Measurements from ENCODE around the gene CNGA3.
"Not testable (repeated sequence)": the region's sequence is repeated elsewhere in the genome, so short reads cannot be mapped to it uniquely, and the experiment has no call there.

Gene CNGA3

DNA sequence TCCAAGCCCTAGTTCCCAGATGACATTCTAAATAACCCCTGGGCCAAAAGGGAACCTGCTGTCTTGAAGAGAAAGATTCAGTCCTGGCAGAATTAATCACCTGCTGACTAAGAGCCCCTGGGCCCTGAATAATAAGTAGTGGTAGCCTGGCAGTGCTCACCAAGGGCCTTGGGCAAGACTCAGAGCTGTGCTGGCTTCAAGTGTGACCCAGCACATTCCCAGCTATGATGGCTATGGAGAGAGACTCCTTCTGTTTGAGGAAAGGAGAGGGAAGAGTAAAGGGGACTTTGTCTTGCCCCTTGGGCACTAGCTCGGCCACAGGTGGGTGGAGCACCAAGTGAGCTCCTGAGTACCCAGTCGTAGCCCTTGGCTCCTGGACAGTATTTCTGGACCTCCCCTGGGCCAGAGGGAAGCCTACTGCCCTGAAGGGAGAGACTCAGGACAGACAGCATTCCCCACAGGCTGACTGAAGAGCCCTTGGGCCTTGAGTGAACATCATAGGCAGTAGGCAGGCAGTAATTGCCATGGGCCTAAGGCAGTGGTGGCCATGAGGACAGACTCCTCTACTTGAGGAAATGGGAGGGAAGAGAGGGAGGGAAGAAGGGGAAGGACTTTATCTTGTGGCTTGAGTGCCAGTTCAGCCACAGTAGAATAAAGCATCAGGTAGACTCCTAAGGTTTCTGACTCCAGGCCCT lies 58.4 kb downstream of the CNGA3 start:
- DNase-seq: no peak

DNA sequence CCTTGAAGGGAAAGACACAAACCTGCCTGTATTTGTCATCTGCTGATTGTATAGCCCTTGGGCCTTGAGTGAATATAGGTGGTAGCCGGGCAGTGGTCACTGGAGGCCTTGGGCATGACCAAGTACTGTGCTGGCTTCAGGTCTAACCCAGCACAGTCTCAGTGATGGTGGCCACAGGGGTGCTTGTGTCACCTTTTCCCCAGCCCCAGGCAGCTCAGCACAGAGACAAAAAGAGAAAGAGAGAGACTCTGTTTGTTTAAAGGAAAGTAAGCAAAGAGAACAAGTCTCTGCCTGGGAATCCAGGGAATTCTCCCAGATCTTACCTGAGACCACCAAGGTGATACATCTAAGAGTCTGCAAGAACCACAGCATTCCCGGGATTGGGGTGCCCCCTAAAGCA lies 59.0 kb downstream of the CNGA3 start:
- no peak for DNase-seq

DNA sequence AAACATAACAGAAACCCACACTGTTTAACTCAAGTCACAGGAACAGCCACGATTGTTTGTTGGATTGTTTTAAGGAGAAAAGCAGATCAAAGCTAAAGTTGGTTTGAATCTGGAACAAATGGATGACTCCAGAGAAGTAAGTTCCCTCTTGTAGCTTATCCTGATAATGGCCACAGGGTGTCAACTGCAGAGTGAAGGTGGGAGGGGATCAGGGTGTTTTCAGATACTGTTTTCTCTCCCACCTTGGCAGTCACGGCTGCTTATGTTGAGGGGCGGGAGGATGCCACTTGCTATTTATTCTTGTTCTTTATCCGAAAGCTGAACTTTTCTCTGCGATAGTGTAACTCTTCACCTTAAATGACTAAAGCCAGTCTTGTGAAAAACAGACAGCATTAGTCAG lies 61.9 kb downstream of the CNGA3 start:
- no peak for DNase-seq

GRCh38 chr2:98412751-98413458 lies 66.6 kb downstream of the CNGA3 start:
- peak; percentile 61 for DNase-seq

DNA sequence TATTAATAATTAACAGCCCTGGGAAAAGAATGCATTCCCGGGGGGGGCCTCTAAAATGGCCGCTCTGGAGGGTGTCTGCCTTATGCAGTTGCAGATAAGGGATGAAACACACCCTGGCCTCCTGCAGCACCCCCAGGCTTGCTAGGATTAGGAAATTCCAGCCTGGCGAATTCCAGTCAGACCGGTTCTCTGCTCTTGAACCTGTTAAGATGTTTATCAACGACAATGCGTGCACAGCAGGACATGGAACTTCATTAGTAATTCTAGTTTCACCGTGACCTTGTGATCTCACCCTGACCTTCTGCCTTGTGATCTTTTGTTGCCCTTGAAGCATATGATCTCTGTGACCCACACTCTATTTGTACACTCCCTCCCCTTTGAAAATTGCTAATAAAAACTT lies 68.0 kb downstream of the CNGA3 start:
- not testable (repeated sequence) for DNase-seq

- not testable (repeated sequence) for DNase-seq
These were observed 69.5 kb downstream of the CNGA3 start for GRCh38 chr2:98415719-98416248.

GRCh38 chr2:98416383-98417159 lies 70.3 kb downstream of the CNGA3 start:
- DNase-seq: no peak

- no peak for DNase-seq
These were observed 73.3 kb downstream of the CNGA3 start for GRCh38 chr2:98419544-98419943.

DNA sequence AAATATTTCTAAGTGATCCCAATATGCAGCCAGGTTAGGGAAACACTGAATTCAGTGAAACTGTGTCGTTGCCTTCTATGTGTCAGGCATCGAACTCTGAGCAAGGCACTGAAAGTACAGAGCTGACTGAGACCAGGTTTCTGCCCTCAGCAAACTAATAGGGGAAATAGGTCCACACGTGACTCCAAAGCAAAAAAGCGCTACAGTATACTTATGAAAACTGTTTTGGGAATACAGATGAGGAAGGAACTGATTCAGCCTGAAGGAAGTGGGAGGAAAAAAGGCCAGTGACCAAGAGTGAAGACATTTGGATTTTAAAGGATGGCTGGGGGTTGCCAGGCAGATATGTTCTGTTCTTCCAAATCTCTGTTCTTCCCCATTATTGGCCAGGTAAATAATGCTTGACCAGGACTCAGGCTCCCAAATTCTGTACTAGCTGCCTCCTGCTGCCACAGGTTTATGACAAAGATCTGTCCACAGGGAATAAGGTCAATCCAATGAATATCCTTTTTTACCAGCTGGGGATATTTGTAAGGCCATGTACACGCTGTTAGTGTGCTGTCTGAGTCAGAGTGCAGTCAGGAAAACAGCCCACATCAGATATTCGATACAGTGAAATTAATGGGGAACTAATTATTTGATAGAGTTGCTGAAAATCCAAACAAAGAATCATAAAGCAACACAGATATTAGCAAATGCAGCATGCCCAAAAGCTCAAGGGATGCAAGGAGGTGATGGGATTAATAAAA lies 73.9 kb downstream of the CNGA3 start:
- DNase-seq: no peak

DNA sequence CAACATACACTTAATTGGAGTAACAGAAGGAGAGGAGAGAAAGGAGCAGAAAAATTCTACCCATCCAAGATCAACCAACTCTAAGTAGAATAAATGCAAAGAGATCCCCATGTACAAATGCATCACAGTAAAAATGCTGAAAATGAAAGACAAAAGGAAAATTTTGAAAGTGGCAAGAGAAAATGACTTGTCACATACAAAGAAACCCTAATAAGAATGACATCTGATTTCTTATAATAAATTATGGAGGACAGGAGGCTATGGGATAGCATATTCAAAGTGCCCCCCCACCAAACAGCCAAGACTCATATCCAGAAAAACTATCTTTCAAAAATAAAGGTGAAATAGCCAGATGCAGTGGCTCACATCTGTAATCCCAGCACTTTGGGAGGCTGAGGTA lies 76.2 kb downstream of the CNGA3 start:
- DNase-seq: no peak

GRCh38 chr2:98426771-98427170 lies 80.5 kb downstream of the CNGA3 start:
- DNase-seq: no peak

DNA sequence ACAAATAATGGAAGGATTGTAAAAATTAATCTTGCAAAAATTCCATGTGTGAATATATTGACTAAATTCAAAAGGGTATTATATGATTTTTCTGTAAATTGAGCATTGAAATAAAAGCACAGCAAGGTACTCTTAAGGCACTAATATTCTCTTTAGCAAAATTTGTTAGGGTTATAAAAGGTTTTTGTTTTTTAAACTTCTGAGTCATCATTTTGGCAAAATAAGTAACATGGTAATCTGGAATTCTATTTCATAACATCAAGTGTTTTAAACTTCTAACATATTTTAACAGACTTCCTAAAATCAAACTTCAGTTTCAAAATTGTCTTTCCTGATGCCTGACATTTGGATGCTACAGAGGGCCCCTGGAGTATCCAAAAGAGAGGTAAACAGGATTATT lies 85.9 kb downstream of the CNGA3 start:
- DNase-seq: no peak

DNA sequence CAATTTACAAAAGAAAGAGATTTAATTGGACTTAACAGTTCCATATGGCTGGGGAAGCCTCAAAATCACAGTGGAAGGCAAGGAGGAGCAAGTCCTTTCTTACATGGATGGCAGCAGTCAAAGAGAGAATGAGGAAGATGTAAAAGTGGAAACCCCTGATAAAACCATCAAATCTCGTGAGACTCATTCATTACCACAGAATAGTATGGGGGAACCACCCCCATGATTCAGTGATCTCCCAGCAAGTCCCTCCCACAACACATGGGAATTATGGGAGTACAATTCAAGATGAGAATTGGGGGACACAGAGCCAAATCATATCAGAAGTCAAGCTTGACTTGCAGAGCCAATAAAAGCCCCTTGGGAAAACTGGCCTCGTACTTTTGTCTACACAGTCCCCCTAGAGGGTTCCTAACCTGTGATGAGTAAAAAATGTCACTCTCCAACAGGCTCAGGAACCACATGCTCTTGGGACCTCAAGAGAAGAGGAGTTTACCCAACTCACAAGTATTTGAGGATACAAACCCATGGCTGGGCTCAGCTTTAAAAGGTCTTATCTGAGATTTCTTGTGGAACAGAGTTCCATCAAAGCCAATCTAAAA lies 87.2 kb downstream of the CNGA3 start:
- DNase-seq: no peak

- no peak for DNase-seq
These were observed 88.2 kb downstream of the CNGA3 start for GRCh38 chr2:98434492-98434891.

GRCh38 chr2:98435670-98436069 lies 89.4 kb downstream of the CNGA3 start:
- DNase-seq: not testable (repeated sequence)

DNA sequence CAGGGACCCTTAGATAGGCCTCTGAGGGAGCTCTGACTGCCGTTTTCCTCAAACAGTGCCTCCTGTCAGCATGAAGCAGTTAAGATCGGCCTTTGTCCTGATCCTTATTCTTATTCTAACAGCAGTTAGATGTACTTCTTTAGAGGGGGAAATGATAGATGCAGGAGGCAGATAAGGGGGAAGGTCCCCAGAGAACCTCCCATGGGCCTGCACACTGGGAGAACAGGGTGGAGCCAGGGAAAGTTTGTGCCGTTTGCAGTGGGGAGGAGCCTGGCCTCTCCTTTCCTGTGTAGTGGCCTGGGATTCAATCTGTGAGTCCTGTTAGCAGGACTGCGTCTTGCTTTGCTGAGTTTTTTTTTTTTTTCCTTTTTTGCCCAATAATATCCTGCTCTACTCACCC lies 90.5 kb downstream of the CNGA3 start:
- DNase-seq: no peak

DNA sequence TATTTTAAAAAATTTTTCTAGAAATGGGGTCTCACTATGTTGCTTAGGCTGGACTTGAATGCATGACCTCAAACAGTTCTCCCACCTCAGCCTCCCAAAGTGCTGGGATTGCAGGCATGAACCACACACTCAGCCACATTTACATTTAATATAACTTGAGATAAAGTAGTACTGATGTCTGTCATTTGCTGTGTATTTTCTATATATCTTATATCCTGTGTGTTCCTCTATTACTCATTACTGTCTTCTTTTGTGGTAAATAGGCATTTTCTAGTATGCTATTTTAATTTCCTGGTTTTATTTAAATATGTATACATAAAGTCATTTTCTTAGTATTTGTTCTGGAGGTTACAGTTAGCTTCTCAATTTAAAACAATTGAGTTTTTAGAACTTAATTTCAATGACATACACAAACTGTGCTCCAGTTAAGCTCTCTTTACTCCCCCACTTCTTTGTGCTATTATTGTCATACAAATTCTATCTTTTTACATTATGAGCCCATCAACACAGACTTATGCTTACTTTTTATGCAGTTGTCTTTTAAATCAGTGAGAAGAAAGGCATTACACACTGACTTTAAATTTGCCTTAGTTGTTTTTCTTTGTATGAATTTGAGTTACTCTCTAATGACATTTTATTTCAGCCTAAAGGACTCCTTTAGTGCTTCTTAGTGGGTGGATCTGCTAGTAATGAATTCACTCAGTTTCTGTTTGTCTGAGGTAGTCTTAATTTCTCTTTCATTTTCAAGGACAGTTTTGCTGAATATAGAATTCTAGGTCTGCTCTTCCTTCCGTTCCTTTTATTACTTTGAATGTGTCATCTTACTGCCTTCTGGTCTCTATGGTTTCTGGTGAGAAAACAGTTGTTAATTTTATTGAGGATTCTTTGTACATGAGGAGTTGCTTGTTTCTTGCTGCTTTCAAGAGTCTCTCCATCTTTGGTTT lies 92.2 kb downstream of the CNGA3 start:
- DNase-seq: no peak

DNA sequence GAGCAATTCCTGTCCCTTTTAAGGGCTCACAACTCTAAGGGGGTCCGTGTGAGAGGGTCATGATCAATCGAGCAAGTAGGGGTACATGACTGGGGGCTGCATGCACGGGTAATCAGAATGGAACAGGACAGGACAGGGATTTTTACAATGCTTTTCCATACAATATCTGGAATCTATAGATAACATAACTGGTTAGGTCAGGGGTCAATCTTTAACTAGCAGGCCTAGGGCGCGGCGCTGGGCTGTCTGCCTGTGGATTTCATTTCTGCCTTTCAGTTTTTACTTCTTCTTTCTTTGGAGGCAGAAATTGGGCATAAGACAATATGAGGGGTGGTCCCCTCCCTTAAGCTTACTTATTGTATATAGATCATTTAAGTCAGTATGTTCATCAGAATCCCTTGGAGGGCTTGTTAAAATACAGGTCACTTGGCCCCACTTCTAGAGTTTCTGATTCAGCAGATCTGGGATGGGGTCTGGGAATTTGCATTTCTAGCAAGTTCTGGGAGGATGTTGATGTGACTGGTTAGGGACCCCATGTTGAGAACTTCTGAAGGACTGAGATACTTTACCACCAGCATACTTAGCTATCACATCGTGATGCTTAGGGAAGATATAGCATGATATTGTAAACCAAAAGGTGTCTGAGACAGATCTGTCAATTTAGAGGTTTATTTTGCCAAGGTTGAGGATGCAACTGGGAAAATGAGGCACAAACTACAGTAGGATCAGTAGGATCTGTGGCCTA lies 95.6 kb downstream of the CNGA3 start:
- DNase-seq: no peak

- no peak for DNase-seq
These were observed 96.2 kb downstream of the CNGA3 start for GRCh38 chr2:98442488-98442887.

- peak; percentile 71 for DNase-seq
These were observed 98.3 kb downstream of the CNGA3 start, which contains the start of gene INPP4A for GRCh38 chr2:98444436-98445176. Gene INPP4A, plus strand, starts transcription at chr2:98444858. Its CDS starts 75,191 bp downstream, at chr2:98520049.
